SKM-1 treated with dmso at 0.1 percent for 144 hours (cell line): ENCODE results near the gene LIPH.
A peak's percentile ranks its signal among the peaks of the same experiment; 100 is the strongest.
"Not testable (repeated sequence)": the region's sequence is repeated elsewhere in the genome, so short reads cannot be mapped to it uniquely, and the experiment has no call there.

Source experiments
- DNase-seq: peaks from one replicate; lab custom pipeline; 2025; ENCODE audit not compliant: unreplicated experiment; lab: John Stamatoyannopoulos, UW

Gene LIPH

GRCh38 chr3:185552358-185552877, at the start of gene LIPH:
TSS of gene LIPH (minus strand) at chr3:185552588. CDS start at chr3:185552471, 117 bp downstream.
- DNase-seq, result peak; percentile 11

- peak; percentile 75 for DNase-seq
Observed at GRCh38 chr3:185595526-185595925, 43.1 kb upstream of the LIPH start.

GRCh38 chr3:185594073-185594472, 41.7 kb upstream of the LIPH start:
- DNase-seq, result no peak

- no peak for DNase-seq
Observed at GRCh38 chr3:185586686-185587039, 34.3 kb upstream of the LIPH start.

GRCh38 chr3:185585859-185586685, 33.7 kb upstream of the LIPH start, which contains the start of gene SENP2:
TSS of gene SENP2 (plus strand) at chr3:185586295. CDS start at chr3:185586414, 119 bp downstream.
- peak; percentile 98 for DNase-seq

- DNase-seq, result no peak
Observed at GRCh38 chr3:185585518-185585858, 33.1 kb upstream of the LIPH start.

- DNase-seq, result no peak
Observed at GRCh38 chr3:185584686-185585085, 32.3 kb upstream of the LIPH start.

GRCh38 chr3:185583925-185584324, 31.5 kb upstream of the LIPH start:
- DNase-seq, result no peak

GRCh38 chr3:185582871-185583270, 30.5 kb upstream of the LIPH start:
- DNase-seq, result no peak

- DNase-seq, result no peak
Observed at GRCh38 chr3:185582236-185582635, 29.8 kb upstream of the LIPH start.

- DNase-seq, result peak; percentile 67
Observed at GRCh38 chr3:185575108-185575869, 22.9 kb upstream of the LIPH start.

- DNase-seq, result no peak
Observed at GRCh38 chr3:185572183-185572582, 19.8 kb upstream of the LIPH start.

GRCh38 chr3:185561958-185562357, 9.6 kb upstream of the LIPH start:
- DNase-seq, result no peak

- no peak for DNase-seq
Observed at GRCh38 chr3:185561374-185561943, 9.1 kb upstream of the LIPH start.

- DNase-seq, result no peak
Observed at GRCh38 chr3:185560676-185561075, 8.3 kb upstream of the LIPH start.

GRCh38 chr3:185559706-185560090, 7.3 kb upstream of the LIPH start:
- DNase-seq, result no peak

- no peak for DNase-seq
Observed at GRCh38 chr3:185558395-185558794, 6.0 kb upstream of the LIPH start.

- not testable (repeated sequence) for DNase-seq
Observed at GRCh38 chr3:185556640-185557039, 4.3 kb upstream of the LIPH start.

GRCh38 chr3:185555860-185556347, 3.5 kb upstream of the LIPH start:
- no peak for DNase-seq

GRCh38 chr3:185555101-185555501, 2.7 kb upstream of the LIPH start:
- no peak for DNase-seq

GRCh38 chr3:185549651-185550111, 2.7 kb downstream of the LIPH start:
- no peak for DNase-seq
